PC-3 (cell line): ENCODE measurements around the gene MYORG. TPM values are rescaled to one million over a fixed set of nuclear protein-coding genes. Genes with fewer than 3 reads are reported as not detected.
"Not testable (repeated sequence)": the region's sequence is repeated elsewhere in the genome, so short reads cannot be mapped to it uniquely, and the experiment has no call there.

Source experiments
- ATAC-seq: fragments of 200-7000 bp; cut with Tn5 transposase; 2 replicates; pipeline ENCODE4 v1.9.1; 2020; ENCODE audit warnings: mild to moderate bottlenecking, moderate library complexity
- BruUV-seq: library from RNA; stranded (reverse); fragments of 400-500 nt; replicated peaks from 2 replicates; lab custom pipeline; 2021; lab: Mats Ljungman, UMichigan
- CTCF ChIA-PET: fragments of 300-600 bp; sonication (Branson Sonifier 250); formaldehyde crosslinking; loops from one replicate; lab custom pipeline; 2022; ENCODE audit warnings: antibody characterized with exemption; lab: Charles Lee
- POLR2A ChIA-PET: fragments of 300-600 bp; sonication (Branson Sonifier 250); formaldehyde crosslinking; loops from one replicate; lab custom pipeline; 2022; ENCODE audit warnings: antibody characterized with exemption; ENCODE audit not compliant: unreplicated experiment; lab: Charles Lee
- DNase-seq: peaks from one replicate; pipeline ENCODE4 v3.0.0-alpha.2; 2015
- H2AFZ ChIP-seq: fragments of 300-600 bp; sonication (generic); 2 replicates; pipeline ENCODE4 v1.6.0; 2016; ENCODE audit warnings: antibody characterized with exemption, low read length
- H3F3A ChIP-seq: fragments of 300-600 bp; sonication (generic); one replicate; pipeline ENCODE4 v1.6.0; 2017; ENCODE audit warnings: antibody characterized with exemption, low read length, control low read depth, mild to moderate bottlenecking; ENCODE audit not compliant: unreplicated experiment
- H3K27ac ChIP-seq: fragments of 300-600 bp; sonication (generic); 2 replicates; pipeline ENCODE4 v1.5.1; 2016; ENCODE audit warnings: mild to moderate bottlenecking, low read length
- H3K27me3 ChIP-seq: fragments of 300-600 bp; sonication (generic); 2 replicates; pipeline ENCODE4 v1.6.1; 2016; ENCODE audit warnings: low read length, mixed read lengths
- H3K36me3 ChIP-seq: fragments of 300-600 bp; sonication (generic); 2 replicates; pipeline ENCODE4 v1.6.1; 2016; ENCODE audit warnings: low read depth, mixed run types, low read length, mixed read lengths
- H3K4me1 ChIP-seq: fragments of 300-600 bp; sonication (generic); 2 replicates; pipeline ENCODE4 v1.5.1; 2016; ENCODE audit warnings: low read length; ENCODE audit not compliant: insufficient read depth
- H3K4me2 ChIP-seq: fragments of 300-600 bp; sonication (generic); 2 replicates; pipeline ENCODE4 v1.6.0; 2016; ENCODE audit warnings: low read length
- H3K4me3 ChIP-seq: fragments of 300-600 bp; sonication (generic); 2 replicates; pipeline ENCODE4 v1.5.1; 2016; ENCODE audit warnings: mild to moderate bottlenecking, low read length, mixed read lengths
- H3K79me2 ChIP-seq: fragments of 300-600 bp; sonication (generic); 2 replicates; pipeline ENCODE4 v1.6.1; 2017; ENCODE audit warnings: low read length, mixed read lengths
- H3K9ac ChIP-seq: fragments of 300-600 bp; sonication (generic); 2 replicates; pipeline ENCODE4 v1.6.0; 2016; ENCODE audit warnings: mild to moderate bottlenecking, low read length
- H3K9me2 ChIP-seq: fragments of 300-600 bp; sonication (generic); replicated peaks from 2 replicates; pipeline ENCODE4 v1.6.1; 2016; ENCODE audit warnings: mixed run types, low read length, mixed read lengths
- H3K9me3 ChIP-seq: fragments of 300-600 bp; sonication (generic); 2 replicates; pipeline ENCODE4 v1.6.1; 2016; ENCODE audit warnings: low read length, mixed read lengths
- H4K20me1 ChIP-seq: fragments of 300-600 bp; sonication (generic); 2 replicates; pipeline ENCODE4 v1.6.1; 2016; ENCODE audit warnings: low read length, mixed read lengths
- CTCF ChIP-seq: fragments of 300-600 bp; sonication (generic); conservative IDR thresholded peaks from 2 replicates; pipeline ENCODE4 v1.5.1; 2017; ENCODE audit warnings: antibody characterized with exemption, low read depth, mild to moderate bottlenecking, low read length
- EZH2 ChIP-seq: fragments of 300-600 bp; sonication (generic); IDR thresholded peaks from one replicate; pipeline ENCODE4 v1.6.1; 2017; ENCODE audit warnings: antibody characterized with exemption, mild to moderate bottlenecking, low read length; ENCODE audit not compliant: unreplicated experiment
- EZH2phosphoT487 ChIP-seq: fragments of 300-600 bp; sonication (generic); IDR thresholded peaks from 2 replicates; pipeline ENCODE4 v1.6.1; 2018; ENCODE audit warnings: mild to moderate bottlenecking, antibody characterized with exemption, low read length, borderline replicate concordance
- intact Hi-C: fragments of 100-400 bp; cut with micrococcal nuclease; formaldehyde crosslinking; loops from 2 replicates; pipeline ENCODE4 v1.9.0; 2023
- total RNA-seq: library from RNA; depleted of rRNA; stranded (reverse); fragments of >200 nt; gene quantifications from 2 replicates; pipeline ENCODE4 v1.2.3, GENCODE V29; 2014

The MYORG gene
- total RNA-seq, 1 experiment from 2014 or later: 3.4 TPM

- H3F3A ChIP-seq: no peaks in the 10 kb centered on the region
- ChIA-PET CTCF (no interaction called here), POLR2A (no interaction called here)
Observed at GRCh38 chr9:34363619-34364351, 12.9 kb downstream of the MYORG start.

GRCh38 chr9:34362614-34363214 is 14.0 kb downstream of the MYORG start:
- Histone ChIP-seq H3K27me3 (no peaks in the 10 kb centered on the region), H3F3A (no peaks in the 10 kb centered on the region), H3K27ac (no peak overlapping the region), H3K4me1 (no peaks in the 10 kb centered on the region), H3K9me2 (no peaks in the 10 kb centered on the region), H3K9me3 (no peaks in the 10 kb centered on the region), H3K9ac (no peak overlapping the region), H3K4me3 (no peak overlapping the region), H4K20me1 (no peaks in the 10 kb centered on the region), H2AFZ (no peak overlapping the region), H3K36me3 (no peaks in the 10 kb centered on the region), H3K79me2 (no peaks in the 10 kb centered on the region), H3K4me2 (no peak overlapping the region)
- intact Hi-C loops: no loop called here
- CTCF ChIA-PET: no interaction called here
- BruUV-seq: no TSS peak
- TF ChIP-seq EZH2phosphoT487 (no peak), CTCF (no peak), EZH2 (no peak)
- no peak for ATAC-seq
- POLR2A ChIA-PET: no interaction called here
- DNase-seq: no peak

More at GRCh38 chr9:34363619-34364351, 12.9 kb downstream of the MYORG start:
- H3K4me1 ChIP-seq: no peaks in the 10 kb centered on the region
- no peaks in the 10 kb centered on the region for H4K20me1 ChIP-seq
- DNase-seq: no peak
- TF ChIP-seq EZH2phosphoT487 (no peak), CTCF (no peak), EZH2 (no peak)
- H3K79me2 ChIP-seq: no peaks in the 10 kb centered on the region
- no peak for ATAC-seq
- no TSS peak for BruUV-seq
- intact Hi-C loops: no loop called here
- H3K4me3 ChIP-seq: no peak overlapping the region
- H3K9me2 ChIP-seq: no peaks in the 10 kb centered on the region
- no peak overlapping the region for H2AFZ ChIP-seq
- H3K4me2 ChIP-seq: no peak overlapping the region
- H3K27me3 ChIP-seq: no peaks in the 10 kb centered on the region
- no peaks in the 10 kb centered on the region for H3K36me3 ChIP-seq
- H3K27ac ChIP-seq: no peak overlapping the region
- no peaks in the 10 kb centered on the region for H3K9me3 ChIP-seq
- no peak overlapping the region for H3K9ac ChIP-seq

- BruUV-seq, intact Hi-C loops, H3K4me1 ChIP-seq, H3K4me3 ChIP-seq, H3K36me3 ChIP-seq, CTCF ChIA-PET, H3F3A ChIP-seq, H3K79me2 ChIP-seq, H3K27ac ChIP-seq, H4K20me1 ChIP-seq, H3K9ac ChIP-seq, H3K9me2 ChIP-seq, DNase-seq, H3K4me2 ChIP-seq, H2AFZ ChIP-seq, POLR2A ChIA-PET, H3K9me3 ChIP-seq, ATAC-seq, H3K27me3 ChIP-seq: not testable (repeated sequence)
Observed at GRCh38 chr9:34352957-34353356, 23.7 kb downstream of the MYORG start.

- POLR2A ChIA-PET, H3K9me3 ChIP-seq, H3K4me3 ChIP-seq, H2AFZ ChIP-seq, H3K9me2 ChIP-seq, H3K36me3 ChIP-seq, H3K4me2 ChIP-seq, H3K27me3 ChIP-seq, ATAC-seq, BruUV-seq, H3K79me2 ChIP-seq, H3K27ac ChIP-seq, intact Hi-C loops, CTCF ChIA-PET, H3K4me1 ChIP-seq, H4K20me1 ChIP-seq, H3K9ac ChIP-seq, H3F3A ChIP-seq, DNase-seq: not testable (repeated sequence)
Observed at GRCh38 chr9:34352122-34352652, 24.5 kb downstream of the MYORG start.
